ENCODE measurements around the gene CDK3.

Gene CDK3

DNA sequence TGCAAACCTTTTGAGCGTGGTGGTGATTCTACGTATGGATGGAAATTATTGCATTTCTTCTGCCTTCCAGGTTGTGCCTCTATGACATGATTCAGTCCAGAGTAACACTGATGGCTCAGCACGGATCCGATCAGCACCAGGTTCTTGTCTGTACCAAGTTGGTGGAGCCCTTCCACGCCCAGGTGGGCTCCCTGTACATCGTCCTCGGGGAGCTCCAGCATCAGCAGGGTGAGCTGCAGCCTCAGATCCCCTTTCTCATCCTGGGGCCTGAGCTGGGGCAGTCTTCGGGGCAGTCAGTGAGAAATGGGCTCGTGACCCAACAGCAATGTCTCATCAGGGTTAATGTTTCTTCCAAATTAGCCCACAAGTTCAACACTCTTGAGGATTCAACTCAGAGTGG lies 9.3 kb upstream of the CDK3 start:
- DNase-seq (ENCODE audit: low read depth in 2 of 2) = no peak

GRCh38 chr17:75994802-75995370 lies 5.8 kb upstream of the CDK3 start:
- no peak for DNase-seq (ENCODE audit: low read depth in 2 of 2)

DNA sequence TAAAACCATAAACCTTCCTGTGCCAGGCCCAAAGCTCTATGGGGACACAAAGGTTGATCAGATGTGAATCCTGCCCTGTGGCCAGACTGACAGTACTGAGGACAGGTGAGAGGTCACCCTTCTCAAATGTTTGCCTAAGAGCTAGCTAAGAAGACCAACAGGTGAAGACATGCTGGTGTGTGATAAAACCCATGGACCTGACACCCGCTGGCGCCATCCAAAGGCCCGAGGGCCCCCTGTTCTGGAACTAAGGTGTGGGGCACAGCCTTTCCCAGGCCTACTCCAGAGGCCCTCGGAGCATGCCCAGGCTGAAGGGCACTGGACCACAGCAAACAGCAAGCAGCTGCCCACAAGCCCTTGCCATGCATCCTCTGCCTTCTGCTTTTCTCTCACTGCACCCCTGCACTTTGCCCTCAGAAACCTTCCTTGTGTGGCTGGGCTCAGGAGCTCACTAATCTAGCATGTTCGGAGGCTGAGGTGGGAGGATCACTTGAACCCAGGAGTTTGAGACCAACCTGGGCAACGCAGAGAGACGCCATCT lies 5.2 kb upstream of the CDK3 start:
- DNase-seq (ENCODE audit: low read depth in 2 of 2) = no peak

- DNase-seq (ENCODE audit: low read depth in 2 of 2) = peak in 1 of 2 donors; percentile 18
Measured at GRCh38 chr17:75996665-75997590, 3.7 kb upstream of the CDK3 start.

- no peak for DNase-seq (ENCODE audit: low read depth in 2 of 2)
Measured at GRCh38 chr17:75998327-75998795, 2.3 kb upstream of the CDK3 start.

- DNase-seq (ENCODE audit: low read depth in 2 of 2) = peak; percentile 5 to 41
Measured at GRCh38 chr17:76000016-76000754, 470 bp upstream of the CDK3 start.

- no peak for DNase-seq (ENCODE audit: low read depth in 2 of 2)
Measured at GRCh38 chr17:76002100-76002499, 1.4 kb downstream of the CDK3 start.

GRCh38 chr17:76003915-76004314 lies 3.3 kb downstream of the CDK3 start:
- no peak for DNase-seq (ENCODE audit: low read depth in 2 of 2)

GRCh38 chr17:76004750-76005262 lies 4.2 kb downstream of the CDK3 start:
- no peak for DNase-seq (ENCODE audit: low read depth in 2 of 2)

DNA sequence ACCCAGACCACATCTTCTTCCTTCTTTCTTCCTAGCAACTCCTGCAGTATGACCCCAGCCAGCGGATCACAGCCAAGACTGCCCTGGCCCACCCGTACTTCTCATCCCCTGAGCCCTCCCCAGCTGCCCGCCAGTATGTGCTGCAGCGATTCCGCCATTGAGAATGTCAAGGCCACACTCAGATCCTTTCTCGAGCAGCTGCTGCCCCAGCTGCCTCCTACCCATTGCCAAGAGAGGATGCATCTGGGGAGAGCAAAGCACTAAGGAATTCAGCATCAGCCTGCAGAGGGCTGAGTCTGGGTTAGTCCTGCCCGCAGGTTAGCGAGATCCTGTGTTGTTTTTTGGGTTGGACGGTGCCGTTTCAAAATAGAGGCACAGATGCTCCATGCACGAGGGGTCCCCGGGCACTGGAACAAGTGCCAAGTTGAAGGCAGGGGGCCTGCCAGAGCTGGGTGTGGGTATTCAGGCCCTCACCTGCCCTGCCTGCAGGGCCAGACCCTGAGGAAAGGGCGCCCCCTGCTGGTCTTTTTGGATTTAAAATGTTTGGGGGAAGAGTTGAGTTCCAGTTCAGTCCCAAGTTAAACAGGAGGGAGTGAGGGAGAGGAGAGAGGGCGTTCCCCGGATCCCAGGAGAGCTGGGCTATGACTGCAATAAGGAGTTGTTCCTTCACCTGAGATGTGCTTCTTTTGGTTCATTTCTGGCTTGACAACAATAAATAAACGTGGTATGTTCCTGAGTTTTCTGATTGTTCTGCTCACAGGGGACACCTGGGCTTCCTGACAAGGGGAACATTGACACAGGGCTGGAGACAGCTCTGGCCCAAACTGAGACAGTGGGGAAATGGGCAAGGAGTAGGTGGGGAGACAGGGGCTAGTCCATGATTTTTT lies 4.9 kb downstream of the CDK3 start:
- peak; percentile 51 to 59 for DNase-seq (ENCODE audit: low read depth in 2 of 2)

DNA sequence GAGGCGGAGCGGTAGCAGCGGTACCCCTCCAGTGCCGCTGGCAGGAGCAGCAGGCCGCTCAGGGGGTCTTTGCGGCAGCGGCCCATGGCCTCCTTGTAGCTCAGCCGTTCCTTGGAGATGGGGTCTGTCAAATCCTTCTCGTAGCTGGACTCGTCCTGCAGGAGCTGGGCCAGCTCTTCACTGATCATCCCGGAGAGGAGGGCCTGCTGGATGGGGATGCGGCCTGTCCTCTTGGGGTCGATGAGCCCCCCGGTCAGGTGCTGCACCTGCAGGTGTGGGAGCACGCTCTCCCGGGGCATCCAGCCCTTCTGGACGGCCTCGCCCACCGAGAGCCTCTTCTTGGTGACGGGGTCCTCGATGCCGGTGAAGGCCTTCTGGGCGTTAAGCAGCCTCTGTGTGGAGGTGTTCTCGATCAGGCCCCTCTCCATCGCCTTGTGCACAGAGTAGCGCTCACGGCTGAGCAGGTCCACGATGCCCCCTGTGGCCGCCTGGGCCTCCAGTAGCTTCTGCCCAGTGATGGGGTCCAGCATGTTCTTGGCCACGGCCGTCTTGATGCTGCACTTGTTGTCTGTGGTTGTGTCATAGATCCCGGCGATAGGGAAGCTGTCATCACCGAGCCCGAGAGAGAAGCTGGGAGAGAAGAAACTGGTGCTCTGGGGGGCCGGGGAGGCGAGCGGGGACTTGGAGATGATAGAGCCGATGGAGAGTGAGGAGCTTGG lies 6.6 kb downstream of the CDK3 start:
- DNase-seq (ENCODE audit: low read depth in 2 of 2) = no peak

DNA sequence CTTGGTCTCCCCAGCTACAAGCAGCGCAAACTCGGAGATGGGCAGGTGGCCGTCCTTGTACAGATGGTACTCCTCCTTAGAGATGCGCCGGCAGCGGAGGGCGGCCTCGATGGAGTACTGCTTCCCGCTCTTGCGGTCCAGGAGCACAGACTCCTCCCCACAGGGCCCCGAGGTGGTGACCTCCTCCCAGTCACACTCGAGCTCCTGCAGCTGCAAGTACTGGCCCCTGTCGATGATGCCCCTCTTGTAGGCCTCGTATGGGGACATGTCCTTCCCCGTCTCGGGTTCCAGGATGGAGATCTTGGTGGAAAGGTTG lies 7.2 kb downstream of the CDK3 start:
- no peak for DNase-seq (ENCODE audit: low read depth in 2 of 2)

GRCh38 chr17:76008208-76008607 lies 7.6 kb downstream of the CDK3 start:
- no peak for DNase-seq (ENCODE audit: low read depth in 2 of 2)

DNA sequence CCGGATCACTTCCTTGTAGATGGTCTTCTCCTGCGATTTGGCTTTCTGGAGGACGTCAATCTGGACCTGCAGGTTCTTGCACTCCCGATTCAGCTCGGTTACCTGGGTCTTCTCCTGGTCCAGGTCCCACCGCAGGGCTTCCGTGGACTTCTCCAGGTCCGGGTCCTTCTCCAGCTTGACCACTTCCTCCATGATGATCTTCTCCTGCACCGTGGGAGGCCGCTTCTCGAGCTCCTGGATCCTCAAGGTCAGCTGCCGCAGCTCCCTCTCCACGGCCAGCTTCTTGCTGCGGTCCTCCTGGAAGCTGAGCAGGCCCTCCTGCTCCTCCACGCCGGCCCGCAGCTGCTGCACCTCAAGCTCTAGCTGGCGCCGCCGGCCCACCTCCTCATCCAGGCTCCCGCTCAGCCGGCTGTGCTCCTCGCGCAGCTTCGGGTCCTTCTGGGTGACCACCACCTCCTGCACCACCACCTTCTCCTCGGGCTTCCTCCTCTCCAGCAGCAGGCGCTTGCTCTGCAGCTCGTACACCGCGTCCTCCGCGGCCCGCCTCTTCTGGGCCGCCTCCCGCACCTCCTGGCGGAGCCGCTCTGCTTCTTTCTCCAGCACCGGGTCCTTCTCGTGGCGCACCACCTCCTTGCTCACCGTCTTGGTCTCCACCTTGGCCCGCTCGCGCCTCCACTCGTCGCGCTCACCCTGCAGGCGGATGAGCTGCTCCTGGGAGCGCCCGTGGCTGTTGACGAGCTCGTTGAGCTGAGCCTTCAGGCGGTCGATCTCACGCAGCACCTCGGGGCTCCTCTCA lies 8.2 kb downstream of the CDK3 start:
- DNase-seq (ENCODE audit: low read depth in 2 of 2) = no peak

- DNase-seq (ENCODE audit: low read depth in 2 of 2) = no peak
Measured at GRCh38 chr17:76009447-76009846, 8.8 kb downstream of the CDK3 start.

- no peak for DNase-seq (ENCODE audit: low read depth in 2 of 2)
Measured at GRCh38 chr17:76009969-76010661, 9.5 kb downstream of the CDK3 start.

- DNase-seq (ENCODE audit: low read depth in 2 of 2) = no peak
Measured at GRCh38 chr17:76011951-76012350, 11.3 kb downstream of the CDK3 start.

DNA sequence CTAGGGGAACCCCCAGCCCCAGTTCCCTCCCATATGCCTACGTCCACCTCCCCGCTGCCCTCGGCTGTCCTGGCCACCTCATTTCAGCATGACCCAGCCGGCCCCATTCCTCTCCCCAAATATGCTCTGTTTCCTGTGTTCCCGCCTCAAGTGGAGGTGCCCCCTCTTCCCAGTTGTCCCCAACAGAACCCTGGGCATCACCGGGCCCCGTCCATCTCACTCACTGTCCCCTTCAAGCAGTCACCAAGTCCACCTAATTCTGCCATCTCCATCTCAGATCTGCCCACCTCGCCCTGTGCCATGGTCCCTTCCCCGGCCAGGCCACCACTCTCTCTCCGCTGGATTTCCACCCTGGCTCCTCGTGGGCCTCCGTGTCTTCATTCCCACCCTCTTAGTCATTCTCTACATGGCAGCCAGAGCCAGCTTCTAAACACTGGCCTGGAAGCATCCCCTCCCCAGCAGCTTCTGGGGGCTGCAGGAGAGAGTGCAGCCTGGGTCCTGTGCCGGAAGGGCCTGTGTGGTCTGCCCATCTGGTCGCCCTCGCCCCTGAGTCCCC lies 12.8 kb downstream of the CDK3 start:
- DNase-seq (ENCODE audit: low read depth in 2 of 2) = no peak
